A549 (cell line): ENCODE measurements around the gene YIF1B. TPM values are rescaled to one million over a fixed set of nuclear protein-coding genes. Genes with fewer than 3 reads are reported as not detected.
"Not testable (repeated sequence)": the region's sequence is repeated elsewhere in the genome, so short reads cannot be mapped to it uniquely, and the experiment has no call there.

Source experiments
- ATAC-seq, 2 experiments: fragments of 200-7000 bp in 1 of 2; fragments of >200 bp in 1 of 2; cut with Nextera tagmentation in 1 of 2; cut with Tn5 transposase in 1 of 2; 3 replicates each; pipeline versions ENCODE4 v1.8.0 to v1.9.1; 2018 to 2020; ENCODE audit warnings: mild to moderate bottlenecking in 1 of 2, moderate library complexity in 1 of 2
- CTCF ChIA-PET: fragments of 300-600 bp; sonication (Branson Sonifier 250); formaldehyde crosslinking; extraction: SDS; loops from one replicate; lab custom pipeline; 2021; ENCODE audit warnings: antibody characterized with exemption, inconsistent platforms; lab: Yijun Ruan, JAX
- POLR2A ChIA-PET: fragments of 350-600 bp; formaldehyde crosslinking; extraction: SDS; loops from one replicate; lab custom pipeline; 2021; ENCODE audit warnings: antibody characterized with exemption, inconsistent platforms; lab: Yijun Ruan, JAX
- DNase-seq, 2 experiments: peaks; one replicate each; pipeline versions ENCODE4 v3.0.0 to v3.0.0-alpha.2; 2011 to 2016; ENCODE audit warnings: low read depth in 1 of 2, low spot score in 1 of 2
- FAIRE-seq: peaks from 2 replicates; lab custom pipeline; 2011; peaks lifted over from hg19 to GRCh38; lab: Jason Lieb, UNC
- H3K27ac ChIP-seq, 2 experiments: fragments of >200 bp; sonication (Bioruptor Twin); formaldehyde crosslinking; 3 replicates each; pipeline ENCODE4 v1.5.1; 2016 to 2017
- H3K4me1 ChIP-seq: fragments of >200 bp; sonication (Bioruptor Twin); formaldehyde crosslinking; 3 replicates; pipeline ENCODE4 v1.6.1; 2016
- H3K4me2 ChIP-seq: fragments of >200 bp; sonication (Bioruptor Twin); formaldehyde crosslinking; 3 replicates; pipeline ENCODE4 v1.6.1; 2016
- H3K4me3 ChIP-seq: fragments of >200 bp; sonication (Bioruptor Twin); formaldehyde crosslinking; 3 replicates; pipeline ENCODE4 v1.5.1; 2016
- H3K9me3 ChIP-seq: fragments of >200 bp; sonication (Bioruptor Twin); formaldehyde crosslinking; 3 replicates; pipeline ENCODE4 v1.6.1; 2016
- CBX2 ChIP-seq: fragments of 200-600 bp; sonication (generic); IDR thresholded peaks from 2 replicates; pipeline ENCODE4 v1.6.1; 2016; ENCODE audit warnings: low read depth, mild to moderate bottlenecking, borderline replicate concordance
- CHD4 ChIP-seq: fragments of 200-600 bp; sonication (generic); IDR thresholded peaks from 2 replicates; pipeline ENCODE4 v1.6.1; 2016; ENCODE audit warnings: antibody characterized with exemption, mild to moderate bottlenecking, borderline replicate concordance
- CTCF ChIP-seq: fragments of >200 bp; sonication (Bioruptor Twin); formaldehyde crosslinking; IDR thresholded peaks from 3 replicates; pipeline ENCODE4 v1.5.1; 2016
- E2F6 ChIP-seq: IDR thresholded peaks from 2 replicates; pipeline ENCODE4 v1.6.1; 2012; ENCODE audit warnings: low read depth, borderline replicate concordance
- ESRRA ChIP-seq: fragments of 150-350 bp; IDR thresholded peaks from 2 replicates; pipeline ENCODE4 v1.6.1; 2014; ENCODE audit warnings: mild to moderate bottlenecking, low read length, borderline replicate concordance
- FOSL2 ChIP-seq, 2 experiments: fragments of 450-650 bp in 1 of 2; fragments of >200 bp in 1 of 2; sonication (Bioruptor Twin) in 1 of 2; formaldehyde crosslinking; IDR thresholded peaks; 2 replicates each; pipeline versions ENCODE4 v1.5.0 to v1.6.1; 2016 to 2020; ENCODE audit warnings: mild to moderate bottlenecking in 1 of 2, moderate library complexity in 1 of 2
- HEYL ChIP-seq: fragments of 250-450 bp; sonication (Bioruptor Pico); IDR thresholded peaks from 2 replicates; pipeline ENCODE4 v1.8.0; 2021; ENCODE audit warnings: mild to moderate bottlenecking, moderate library complexity
- JUN ChIP-seq, 2 experiments: fragments of >200 bp; sonication (Bioruptor Twin); formaldehyde crosslinking; IDR thresholded peaks; 2 replicates in 1 of 2; 3 replicates in 1 of 2; pipeline ENCODE4 v1.6.1; 2016 to 2017
- MAX ChIP-seq: IDR thresholded peaks from 2 replicates; pipeline ENCODE4 v1.6.1; 2012
- MAZ ChIP-seq: fragments of 150-350 bp; IDR thresholded peaks from 2 replicates; pipeline ENCODE4 v1.6.1; 2014; ENCODE audit warnings: antibody characterized with exemption, low read depth, low read length, borderline replicate concordance
- MYC ChIP-seq: IDR thresholded peaks from 2 replicates; pipeline ENCODE4 v1.6.1; 2012; ENCODE audit warnings: mild to moderate bottlenecking, inconsistent platforms, low read length, improper control_type of control experiment, borderline replicate concordance
- PBX3 ChIP-seq: IDR thresholded peaks from 2 replicates; pipeline ENCODE4 v1.6.1; 2012
- PHF8 ChIP-seq: fragments of 200-600 bp; sonication (generic); IDR thresholded peaks from 2 replicates; pipeline ENCODE4 v1.6.1; 2016; ENCODE audit warnings: low read depth, mild to moderate bottlenecking, antibody characterized with exemption, moderate library complexity, borderline replicate concordance
- POLR2A ChIP-seq: IDR thresholded peaks from 2 replicates; pipeline ENCODE4 v1.6.1; 2012; ENCODE audit warnings: mild to moderate bottlenecking, low read length
- REST ChIP-seq: fragments of 200-600 bp; sonication (generic); IDR thresholded peaks from 2 replicates; pipeline ENCODE4 v1.6.1; 2016; ENCODE audit warnings: antibody characterized with exemption, mild to moderate bottlenecking, moderate library complexity
- SMC3 ChIP-seq: fragments of >200 bp; sonication (Bioruptor Twin); formaldehyde crosslinking; IDR thresholded peaks from 3 replicates; pipeline ENCODE4 v1.6.1; 2018; ENCODE audit warnings: inconsistent platforms
- ZC3H11A ChIP-seq: fragments of 450-650 bp; IDR thresholded peaks from 2 replicates; pipeline ENCODE4 v1.6.1; 2014; ENCODE audit warnings: antibody characterized with exemption, mild to moderate bottlenecking
- ZFP36 ChIP-seq: fragments of 450-650 bp; IDR thresholded peaks from 2 replicates; pipeline ENCODE4 v1.6.1; 2014; ENCODE audit warnings: borderline replicate concordance; ENCODE audit not compliant: partially characterized antibody
- WGBS: methylation state at CpG from one replicate; pipeline ENCODE4 v1.1.6; 2017; ENCODE audit errors: missing lambda C conversion rate; 5-methylcytosine and 5-hydroxymethylcytosine counted together
- polyA plus RNA-seq, 4 experiments: library from polyadenylated mRNA; depleted of rRNA in 3 of 4; stranded (reverse); fragments of >200 nt; fragmentation: RNase III in 1 of 4; extraction: RNeasy Plus Mini Kit Qiagen cat#74134 plus additional on column Dnase treatment in 1 of 4; gene quantifications; 2 replicates in 3 of 4; 3 replicates in 1 of 4; pipeline ENCODE4 v1.2.3, GENCODE V29; 2011 to 2017

Gene YIF1B
- polyA plus RNA-seq, 2 of the 4 experiments (the other 2 are of a cell fraction): 75.5 to 100 TPM

GRCh38 chr19:38340927-38341326 is 25.2 kb upstream of the YIF1B start:
- no peaks in the 10 kb centered on the region for H3K9me3 ChIP-seq
- TF ChIP-seq ESRRA (no peak), SMC3 (no peak), CTCF (no peak), PBX3 (no peak), ZFP36 (no peak)
- TF ChIP-seq, all 56 proteins: peak for 0
- H3K4me3 ChIP-seq: no peak overlapping the region
- DNase-seq (no peak), FAIRE-seq (no peak), ATAC-seq (no peak)
- H3K27ac ChIP-seq: no peak overlapping the region
- ChIA-PET CTCF (interaction anchor here (0.6 to 2.6 kb wide), 8 partner anchors 19 to 442 kb away, joined by 3 to 14 read pairs (median 5); partner anchors contain the start of genes FAM98C and PPP1R14A), POLR2A (no interaction called here)
- 81% methylated on average over 2 of the region's 2 CpGs for WGBS
- no peak overlapping the region for H3K4me2 ChIP-seq
- H3K4me1 ChIP-seq: peaks cover 5% of the 10 kb centered on the region; the same call in 2 of the 3 replicates

- not testable (repeated sequence) for H3K27ac ChIP-seq, FAIRE-seq, H3K4me1 ChIP-seq, H3K9me3 ChIP-seq, H3K4me3 ChIP-seq, H3K4me2 ChIP-seq, DNase-seq, ATAC-seq
- ChIA-PET POLR2A (interaction anchor here (1.2 kb wide), 1 partner anchor 35 kb away, joined by 4 read pairs; the partner anchor contains the start of gene PSMD8), CTCF (interaction anchor here (0.7 to 3.3 kb wide), 16 partner anchors 10 to 197 kb away, joined by 3 to 25 read pairs (median 4); partner anchors contain the start of genes FAM98C, PPP1R14A and PSMD8)
- 79% methylated on average over 4 of the region's 4 CpGs for WGBS
These were observed 23.3 kb upstream of the YIF1B start for GRCh38 chr19:38339011-38339410.

GRCh38 chr19:38337360-38337653 is 21.6 kb upstream of the YIF1B start:
- DNase-seq: peak in 1 of 2 experiments; percentile 35
- Histone ChIP-seq H3K9me3 (no peaks in the 10 kb centered on the region), H3K4me3 (peak overlapping the region; percentile 66; the same call in 2 of the 3 replicates), H3K4me1 (peaks cover 8% of the 10 kb centered on the region; the same call in 2 of the 3 replicates), H3K27ac (peak overlapping the region; percentile 27 to 69; a peak in 3 of 6 replicates), H3K4me2 (peak overlapping the region; percentile 81)
- FAIRE-seq: no peak
- CTCF ChIA-PET: interaction anchor here (0.7 to 3.3 kb wide), 8 partner anchors 21 to 195 kb away, joined by 3 to 25 read pairs (median 4); partner anchors contain the start of genes FAM98C and PSMD8
- WGBS: 60% methylated on average over 10 of the region's 10 CpGs
- no peak for TF ChIP-seq HEYL (CRISPR knock-in tag)
- POLR2A ChIA-PET: no interaction called here
- ATAC-seq: no peak

GRCh38 chr19:38336638-38337359 is 21.1 kb upstream of the YIF1B start:
- peak overlapping the region; percentile 81 for H3K4me2 ChIP-seq
- peak; percentile 99 for FAIRE-seq
- peak overlapping the region; percentile 74 to 82 for H3K27ac ChIP-seq
- peak overlapping the region; percentile 66 for H3K4me3 ChIP-seq
- peak; percentile 72 to 78 for ATAC-seq
- H3K9me3 ChIP-seq: no peaks in the 10 kb centered on the region
- peaks cover 8% of the 10 kb centered on the region; the same call in 2 of the 3 replicates for H3K4me1 ChIP-seq
- peak; percentile 99 for DNase-seq
- 11% methylated on average over 41 of the region's 41 CpGs for WGBS
- ChIA-PET POLR2A (interaction anchor here (1.3 to 1.4 kb wide), 3 partner anchors 38 to 103 kb away, joined by 4 to 14 read pairs (median 4); partner anchors contain the start of genes GGN and PSMD8), CTCF (interaction anchor here (0.7 to 20.5 kb wide), 29 partner anchors 11 to 1113 kb away, joined by 3 to 1052 read pairs (median 6); partner anchors contain the start of genes C19orf33, KCNK6, PPP1R14A and PSMD8)
- TF ChIP-seq E2F6: peak; percentile 74
- no peak for TF ChIP-seq MAZ
- peak; percentile 88 for TF ChIP-seq MAX
- TF ChIP-seq ZC3H11A: 0 out of 2 replicates have a peak, but pooled peaks have one; percentile 12
- peak; percentile 20 for TF ChIP-seq POLR2A
- peak; percentile 76 for TF ChIP-seq PHF8
- TF ChIP-seq MYC: 0 out of 2 replicates have a peak, but pooled peaks have one; percentile 36
- peak in 1 of 2 experiments; percentile 43; a peak in 1 of 5 replicates for TF ChIP-seq JUN (IDR thresholded peaks at IDR 0.05)
- no peak for TF ChIP-seq CBX2
- TF ChIP-seq REST: no peak
- TF ChIP-seq FOSL2 (IDR thresholded peaks at IDR 0.05): no peak
- peak; percentile 17; the same call in 1 of the 2 replicates for TF ChIP-seq FOSL2 (CRISPR knock-in tag; IDR thresholded peaks at IDR 0.05)
- no peak for TF ChIP-seq CHD4
